Measurements from ENCODE around the gene RAPGEF5. TPM values are rescaled to one million over a fixed set of nuclear protein-coding genes. Genes with fewer than 3 reads are reported as not detected.

The RAPGEF5 gene
- total RNA-seq, 4 donors from 2014 or later: 7.4 to 16.2 (median 12.1) TPM

- Histone ChIP-seq H3K4me3 (no peak overlapping the region), H3K9me3 (no peaks in the 10 kb centered on the region), H3K27me3 (no peaks in the 10 kb centered on the region), H3K36me3 (no peaks in the 10 kb centered on the region), H3K4me1 (no peaks in the 10 kb centered on the region), H3K27ac (no peak overlapping the region)
- DNase-seq (no peak), ATAC-seq (no peak)
- intact Hi-C loops (cut with DNase I; ENCODE audit: low total_unique reads): no loop called here
- TF ChIP-seq CTCF (IDR thresholded peaks at IDR 0.05 in 4 of 5, conservative IDR thresholded peaks at IDR 0.05 in 1 of 5) (no peak), POLR2A (IDR thresholded peaks at IDR 0.05) (no peak)
- in situ Hi-C loops (cut with MboI; ENCODE audit: low sequenced_read_pairs in 4 of 4): no loop called here
Observed at GRCh38 chr7:22181663-22182062, 175.3 kb downstream of the RAPGEF5 start.

- no peak overlapping the region for H3K4me3 ChIP-seq
- no peaks in the 10 kb centered on the region for H3K4me1 ChIP-seq
- no peaks in the 10 kb centered on the region for H3K27me3 ChIP-seq
- H3K27ac ChIP-seq: no peak overlapping the region
- intact Hi-C loops (cut with DNase I; ENCODE audit: low total_unique reads): no loop called here
- H3K36me3 ChIP-seq: no peaks in the 10 kb centered on the region
- no peaks in the 10 kb centered on the region for H3K9me3 ChIP-seq
- TF ChIP-seq CTCF (IDR thresholded peaks at IDR 0.05 in 4 of 5, conservative IDR thresholded peaks at IDR 0.05 in 1 of 5) (no peak), POLR2A (IDR thresholded peaks at IDR 0.05) (no peak)
- DNase-seq: no peak
- in situ Hi-C loops (cut with MboI; ENCODE audit: low sequenced_read_pairs in 4 of 4): no loop called here
- no peak for ATAC-seq
Observed at GRCh38 chr7:22179442-22179879, 177.5 kb downstream of the RAPGEF5 start.

GRCh38 chr7:22178735-22179134 lies 178.2 kb downstream of the RAPGEF5 start:
- no peak overlapping the region for H3K4me3 ChIP-seq
- ATAC-seq: no peak
- no peaks in the 10 kb centered on the region for H3K36me3 ChIP-seq
- DNase-seq: no peak
- H3K9me3 ChIP-seq: no peaks in the 10 kb centered on the region
- intact Hi-C loops (cut with DNase I; ENCODE audit: low total_unique reads) (no loop called here), in situ Hi-C loops (cut with MboI; ENCODE audit: low sequenced_read_pairs in 4 of 4) (no loop called here)
- H3K27me3 ChIP-seq: no peaks in the 10 kb centered on the region
- H3K27ac ChIP-seq: no peak overlapping the region
- H3K4me1 ChIP-seq: no peaks in the 10 kb centered on the region
- TF ChIP-seq CTCF (IDR thresholded peaks at IDR 0.05 in 4 of 5, conservative IDR thresholded peaks at IDR 0.05 in 1 of 5) (no peak), POLR2A (IDR thresholded peaks at IDR 0.05) (no peak)

GRCh38 chr7:22176791-22177412 lies 180.1 kb downstream of the RAPGEF5 start:
- no peaks in the 10 kb centered on the region for H3K9me3 ChIP-seq
- no peak overlapping the region for H3K4me3 ChIP-seq
- H3K27ac ChIP-seq: no peak overlapping the region
- no peaks in the 10 kb centered on the region for H3K27me3 ChIP-seq
- intact Hi-C loops (cut with DNase I; ENCODE audit: low total_unique reads) (no loop called here), in situ Hi-C loops (cut with MboI; ENCODE audit: low sequenced_read_pairs in 4 of 4) (no loop called here)
- no peaks in the 10 kb centered on the region for H3K36me3 ChIP-seq
- no peaks in the 10 kb centered on the region for H3K4me1 ChIP-seq
- DNase-seq (no peak), ATAC-seq (no peak)
- TF ChIP-seq CTCF (IDR thresholded peaks at IDR 0.05 in 4 of 5, conservative IDR thresholded peaks at IDR 0.05 in 1 of 5) (no peak), POLR2A (IDR thresholded peaks at IDR 0.05) (no peak)

- Histone ChIP-seq H3K36me3 (no peaks in the 10 kb centered on the region), H3K9me3 (no peaks in the 10 kb centered on the region), H3K4me3 (no peak overlapping the region), H3K4me1 (no peaks in the 10 kb centered on the region), H3K27ac (no peak overlapping the region), H3K27me3 (no peaks in the 10 kb centered on the region)
- intact Hi-C loops (cut with DNase I; ENCODE audit: low total_unique reads) (no loop called here), in situ Hi-C loops (cut with MboI; ENCODE audit: low sequenced_read_pairs in 4 of 4) (no loop called here)
- DNase-seq: no peak
- no peak for ATAC-seq
- no peak for TF ChIP-seq CTCF (IDR thresholded peaks at IDR 0.05 in 4 of 5, conservative IDR thresholded peaks at IDR 0.05 in 1 of 5)
- no peak for TF ChIP-seq POLR2A (IDR thresholded peaks at IDR 0.05)
Observed at GRCh38 chr7:22174574-22174953, 182.4 kb downstream of the RAPGEF5 start.

Measured in gastrocnemius medialis (tissue), 4 donors.